Spleen (tissue), 7 donors: ENCODE measurements around the gene IDH2.

ENCODE experiments used
- CTCF ChIP-seq, 11 experiments: fragments of 200-600 bp in 7 of 11; fragments of 450-650 bp in 4 of 11; sonication (generic) in 4 of 11; IDR thresholded peaks in 8 of 11; conservative IDR thresholded peaks in 3 of 11; 1 replicate in 7 of 11; 2 replicates in 4 of 11; pipeline versions ENCODE4 v1.4.0 to v1.8.0; 2016 to 2021; ENCODE audit warnings: antibody characterized with exemption in 11 of 11, inconsistent platforms in 4 of 11, mild to moderate bottlenecking in 1 of 11
- POLR2A ChIP-seq, 3 donors: fragments of 450-650 bp; IDR thresholded peaks; one replicate each; pipeline ENCODE4 v1.5.1; 2017; ENCODE audit warnings: antibody characterized with exemption in 3 of 3, mild to moderate bottlenecking in 1 of 3
- POLR2AphosphoS5 ChIP-seq, 3 donors: sonication (generic); formaldehyde crosslinking; IDR thresholded peaks; one replicate each; pipeline ENCODE4 v1.5.1; 2017; ENCODE audit warnings: antibody characterized with exemption in 3 of 3
- donor health status: DM: no; HTN: no; CAD: no; lungs with moderate emphysema.
- donor health status: DM: no; HTN: no; CAD: no.
- donor health status: DM: no; HTN: no; CAD: no.

GRCh38 chr15:90044916-90045371, 57.3 kb downstream of the IDH2 start:
- TF ChIP-seq CTCF (IDR thresholded peaks at IDR 0.05 in 8 of 11, conservative IDR thresholded peaks at IDR 0.05 in 3 of 11): no peak
- no peak for TF ChIP-seq POLR2A (IDR thresholded peaks at IDR 0.05)
- no peak for TF ChIP-seq POLR2AphosphoS5 (IDR thresholded peaks at IDR 0.05)
